Smooth muscle cell (in vitro differentiated cells): Measurements from ENCODE around the gene PARP15. TPM values are rescaled to one million over a fixed set of nuclear protein-coding genes. Genes with fewer than 3 reads are reported as not detected.

ENCODE experiments used
- DNase-seq: peaks from one replicate; lab custom pipeline; 2025; ENCODE audit not compliant: unreplicated experiment; lab: John Stamatoyannopoulos, UW
- H2AFZ ChIP-seq: fragments of 200-600 bp; sonication (generic); 2 replicates; pipeline ENCODE4 v1.6.0; 2016; ENCODE audit warnings: antibody characterized with exemption, low read depth, mild to moderate bottlenecking
- H3F3A ChIP-seq: fragments of 200-600 bp; sonication (generic); 2 replicates; pipeline ENCODE4 v1.6.0; 2017; ENCODE audit warnings: antibody characterized with exemption, low read depth
- H3K27ac ChIP-seq: fragments of 200-600 bp; sonication (generic); 2 replicates; pipeline ENCODE4 v1.5.1; 2016; ENCODE audit warnings: low read depth, mild to moderate bottlenecking
- H3K27me3 ChIP-seq: fragments of 200-600 bp; sonication (generic); 2 replicates; pipeline ENCODE4 v1.6.1; 2016; ENCODE audit warnings: low read depth, mild to moderate bottlenecking
- H3K36me3 ChIP-seq: fragments of 200-600 bp; sonication (generic); 2 replicates; pipeline ENCODE4 v1.5.1; 2016; ENCODE audit warnings: low read depth
- H3K4me1 ChIP-seq: fragments of 200-600 bp; sonication (generic); 2 replicates; pipeline ENCODE4 v1.5.1; 2016; ENCODE audit warnings: low read depth
- H3K4me2 ChIP-seq: fragments of 200-600 bp; sonication (generic); 2 replicates; pipeline ENCODE4 v1.6.0; 2016; ENCODE audit warnings: mild to moderate bottlenecking
- H3K4me3 ChIP-seq: fragments of 200-600 bp; sonication (generic); 2 replicates; pipeline ENCODE4 v1.5.1; 2016; ENCODE audit warnings: mild to moderate bottlenecking
- H3K79me2 ChIP-seq: fragments of 200-600 bp; sonication (generic); 2 replicates; pipeline ENCODE4 v1.6.0; 2016; ENCODE audit warnings: low read depth, mild to moderate bottlenecking
- H3K9ac ChIP-seq: fragments of 200-600 bp; sonication (generic); 2 replicates; pipeline ENCODE4 v1.6.0; 2016; ENCODE audit warnings: low read depth
- H3K9me3 ChIP-seq: fragments of 200-600 bp; sonication (generic); replicated peaks from 2 replicates; pipeline ENCODE4 v1.5.1; 2016; ENCODE audit warnings: low read depth
- H4K20me1 ChIP-seq: fragments of 200-600 bp; sonication (generic); 2 replicates; pipeline ENCODE4 v1.6.0; 2016; ENCODE audit warnings: low read depth
- WGBS: methylation state at CpG from one replicate; pipeline ENCODE4 v1.1.7; 2016; ENCODE audit warnings: low lambda C conversion rate; 5-methylcytosine and 5-hydroxymethylcytosine counted together
- polyA plus RNA-seq: library from polyadenylated mRNA; unstranded; fragments of >200 nt; fragmentation: Nextera tagmentation; extraction: Ambion mirVana; gene quantifications from 2 replicates; pipeline ENCODE4 v1.2.1, GENCODE V29; 2016
- total RNA-seq: library from RNA; depleted of rRNA; stranded (reverse); fragments of >200 nt; gene quantifications from 2 replicates; pipeline ENCODE4 v1.2.3, GENCODE V29; 2014
- TF ChIP-seq, protein P1 (sequence below): fragments of 200-600 bp; sonication (generic); IDR thresholded peaks from 2 replicates; pipeline ENCODE4 v1.5.1; 2017; ENCODE audit warnings: borderline replicate concordance, mild to moderate bottlenecking, antibody characterized with exemption; ENCODE audit not compliant: insufficient read depth, poor library complexity, severe bottlenecking

Gene PARP15
- total and polyA plus RNA-seq, 2 experiments from 2014 or later: 0.40 TPM; not detected in 1

DNA sequence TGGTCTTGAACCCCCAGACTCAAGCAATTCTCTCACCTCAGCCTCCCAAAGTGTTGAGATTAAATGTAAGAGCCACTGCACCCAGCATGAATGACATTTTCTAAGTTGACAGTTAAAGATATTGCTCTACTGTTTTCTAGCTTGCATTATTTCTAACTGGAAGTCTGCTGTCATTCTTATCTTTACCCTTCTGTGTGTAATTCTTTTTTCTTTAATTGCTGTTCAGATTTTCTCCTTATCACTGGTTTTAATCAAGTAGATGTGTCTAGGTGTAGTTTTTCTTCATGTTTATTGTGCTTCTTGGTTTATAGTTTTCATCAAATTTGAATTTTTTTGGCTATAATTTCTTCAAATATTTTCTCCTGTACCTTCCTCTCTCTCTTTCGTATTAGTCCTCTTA is 4.9 kb downstream of the PARP15 start:
- Histone ChIP-seq H3K4me1 (no peaks in the 10 kb centered on the region), H2AFZ (no peak overlapping the region), H3K27ac (no peak overlapping the region), H3K27me3 (peaks cover 17% of the 10 kb centered on the region), H3F3A (no peaks in the 10 kb centered on the region), H3K4me3 (no peak overlapping the region), H3K79me2 (no peaks in the 10 kb centered on the region), H3K9me3 (peaks cover 10% of the 10 kb centered on the region), H4K20me1 (no peaks in the 10 kb centered on the region), H3K9ac (no peak overlapping the region), H3K36me3 (peaks cover 5% of the 10 kb centered on the region), H3K4me2 (no peak overlapping the region)
- DNase-seq: no peak
- 89% methylated on average over 1 of the region's 1 CpG for WGBS
- TF ChIP-seq, protein P1, sequence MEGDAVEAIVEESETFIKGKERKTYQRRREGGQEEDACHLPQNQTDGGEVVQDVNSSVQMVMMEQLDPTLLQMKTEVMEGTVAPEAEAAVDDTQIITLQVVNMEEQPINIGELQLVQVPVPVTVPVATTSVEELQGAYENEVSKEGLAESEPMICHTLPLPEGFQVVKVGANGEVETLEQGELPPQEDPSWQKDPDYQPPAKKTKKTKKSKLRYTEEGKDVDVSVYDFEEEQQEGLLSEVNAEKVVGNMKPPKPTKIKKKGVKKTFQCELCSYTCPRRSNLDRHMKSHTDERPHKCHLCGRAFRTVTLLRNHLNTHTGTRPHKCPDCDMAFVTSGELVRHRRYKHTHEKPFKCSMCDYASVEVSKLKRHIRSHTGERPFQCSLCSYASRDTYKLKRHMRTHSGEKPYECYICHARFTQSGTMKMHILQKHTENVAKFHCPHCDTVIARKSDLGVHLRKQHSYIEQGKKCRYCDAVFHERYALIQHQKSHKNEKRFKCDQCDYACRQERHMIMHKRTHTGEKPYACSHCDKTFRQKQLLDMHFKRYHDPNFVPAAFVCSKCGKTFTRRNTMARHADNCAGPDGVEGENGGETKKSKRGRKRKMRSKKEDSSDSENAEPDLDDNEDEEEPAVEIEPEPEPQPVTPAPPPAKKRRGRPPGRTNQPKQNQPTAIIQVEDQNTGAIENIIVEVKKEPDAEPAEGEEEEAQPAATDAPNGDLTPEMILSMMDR: no peak

DNA sequence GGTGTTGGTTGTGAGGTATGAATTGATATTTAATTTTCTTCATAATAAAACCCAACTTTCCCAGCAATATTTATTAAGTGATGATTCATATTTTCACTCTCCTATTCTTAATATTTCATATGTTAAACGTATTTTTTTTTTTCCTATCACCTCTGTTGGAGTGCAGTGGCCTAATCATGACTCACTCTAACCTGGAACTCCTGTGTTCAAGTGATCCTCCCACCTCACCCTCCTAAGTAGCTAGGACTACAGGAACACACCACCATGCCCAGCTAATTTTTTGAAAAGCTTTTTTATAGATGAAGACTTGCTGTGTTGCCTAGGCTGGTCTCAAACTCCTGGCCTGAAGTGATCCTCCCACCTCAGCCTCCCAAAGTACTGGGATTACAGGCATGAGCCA is 8.6 kb downstream of the PARP15 start:
- H3K27me3 ChIP-seq: no peaks in the 10 kb centered on the region
- TF ChIP-seq, protein P1: no peak
- H3K79me2 ChIP-seq: no peaks in the 10 kb centered on the region
- H3K27ac ChIP-seq: no peak overlapping the region
- H2AFZ ChIP-seq: no peak overlapping the region
- H3K4me2 ChIP-seq: no peak overlapping the region
- H3K36me3 ChIP-seq: peaks cover 5% of the 10 kb centered on the region
- no peaks in the 10 kb centered on the region for H3F3A ChIP-seq
- H3K4me1 ChIP-seq: no peaks in the 10 kb centered on the region
- H3K9ac ChIP-seq: no peak overlapping the region
- no peak for DNase-seq
- 60% methylated on average over 1 of the region's 1 CpG for WGBS
- no peaks in the 10 kb centered on the region for H4K20me1 ChIP-seq
- H3K4me3 ChIP-seq: no peak overlapping the region
- peaks cover 10% of the 10 kb centered on the region for H3K9me3 ChIP-seq

DNA sequence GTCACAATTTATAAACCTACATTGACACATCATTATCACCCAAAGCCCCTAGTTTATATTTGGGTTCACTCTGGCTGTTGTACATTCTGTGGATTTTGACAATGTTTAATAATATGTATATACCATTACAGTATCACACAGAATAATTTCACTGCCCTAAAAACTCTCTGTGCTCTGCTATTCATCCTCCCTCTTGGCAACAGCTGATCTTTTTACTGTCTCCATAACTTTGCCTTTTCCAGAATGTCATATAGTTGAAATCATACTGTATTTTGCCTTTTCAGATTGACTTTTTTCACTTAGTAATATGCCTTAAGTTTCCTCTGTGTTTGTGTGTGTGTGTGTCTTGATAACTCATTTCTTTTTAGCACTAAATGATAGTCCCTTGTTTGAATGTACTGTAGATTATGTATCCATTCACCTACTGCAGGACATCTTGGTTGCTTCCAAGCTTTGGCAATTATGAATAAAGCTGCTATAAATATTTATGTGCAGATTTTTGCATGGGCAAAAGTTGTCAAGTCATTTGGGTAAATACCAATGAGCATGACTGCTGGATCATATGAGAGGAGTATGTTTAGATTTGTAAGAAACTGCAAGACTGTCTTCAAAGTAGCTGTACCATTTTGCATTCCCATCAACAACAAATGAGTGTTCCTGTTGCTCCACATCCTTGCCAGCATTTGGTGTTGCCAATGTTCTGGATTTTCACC is 9.5 kb downstream of the PARP15 start:
- TF ChIP-seq, protein P1: no peak

DNA sequence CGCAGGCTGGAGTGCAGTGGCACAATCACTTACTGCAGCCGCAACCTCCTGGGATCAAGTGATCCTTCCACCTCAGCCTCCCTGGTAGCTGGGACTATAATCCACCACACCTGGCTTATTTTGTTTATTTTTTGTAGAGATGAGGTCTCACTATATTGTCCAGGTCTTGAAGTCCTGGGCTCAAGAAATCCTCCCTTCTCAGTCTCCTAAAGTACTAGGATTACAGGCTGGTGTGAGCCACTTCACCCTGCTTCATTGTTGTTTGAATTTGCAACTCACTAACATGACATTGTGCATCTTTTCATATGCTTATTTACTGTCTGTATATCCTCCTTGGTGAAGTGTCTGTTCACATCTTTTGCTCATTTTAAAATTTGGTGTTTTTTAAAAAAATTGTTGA is 10.1 kb downstream of the PARP15 start:
- no peak overlapping the region for H3K9ac ChIP-seq
- no peaks in the 10 kb centered on the region for H3K4me1 ChIP-seq
- no peak overlapping the region for H3K4me3 ChIP-seq
- H3K27ac ChIP-seq: no peak overlapping the region
- no peaks in the 10 kb centered on the region for H3F3A ChIP-seq
- 51% methylated on average over 2 of the region's 2 CpGs for WGBS
- no peaks in the 10 kb centered on the region for H3K79me2 ChIP-seq
- no peaks in the 10 kb centered on the region for H3K9me3 ChIP-seq
- H3K27me3 ChIP-seq: no peaks in the 10 kb centered on the region
- TF ChIP-seq, protein P1: no peak
- H3K36me3 ChIP-seq: no peaks in the 10 kb centered on the region
- no peak for DNase-seq
- no peak overlapping the region for H2AFZ ChIP-seq
- no peaks in the 10 kb centered on the region for H4K20me1 ChIP-seq
- H3K4me2 ChIP-seq: no peak overlapping the region

More for the DNA sequence above, 9.5 kb downstream of the PARP15 start:
- H3K79me2 ChIP-seq: no peaks in the 10 kb centered on the region
- no peak overlapping the region for H3K4me2 ChIP-seq
- no peak overlapping the region for H3K9ac ChIP-seq
- H3K4me1 ChIP-seq: no peaks in the 10 kb centered on the region
- no peak overlapping the region for H3K27ac ChIP-seq
- no peak for DNase-seq
- no peak overlapping the region for H2AFZ ChIP-seq
- H3K36me3 ChIP-seq: no peaks in the 10 kb centered on the region
- H3K4me3 ChIP-seq: no peak overlapping the region
- H3K9me3 ChIP-seq: peaks cover 2% of the 10 kb centered on the region
- no peaks in the 10 kb centered on the region for H3F3A ChIP-seq
- no peaks in the 10 kb centered on the region for H4K20me1 ChIP-seq
- H3K27me3 ChIP-seq: no peaks in the 10 kb centered on the region
